ENCODE data around the gene RBAK.
"Not testable (repeated sequence)": the region's sequence is repeated elsewhere in the genome, so short reads cannot be mapped to it uniquely, and the experiment has no call there.

Gene RBAK

GRCh38 chr7:5053175-5053574, 7.5 kb downstream of the RBAK start:
- DNase-seq (ENCODE audit: low spot score) = no peak
- in situ Hi-C loops (cut with MboI; ENCODE audit: low sequenced_read_pairs, unreplicated experiment) = no loop called here
- no peak for TF ChIP-seq CTCF (IDR thresholded peaks at IDR 0.05; ENCODE audit: borderline replicate concordance, control extremely low read depth, extremely low read depth, insufficient read depth, missing control alignments)

- TF ChIP-seq CTCF (IDR thresholded peaks at IDR 0.05; ENCODE audit: borderline replicate concordance, control extremely low read depth, extremely low read depth, insufficient read depth, missing control alignments) = no peak
- in situ Hi-C loops (cut with MboI; ENCODE audit: low sequenced_read_pairs, unreplicated experiment) = no loop called here
- no peak for DNase-seq (ENCODE audit: low spot score)
Observed at GRCh38 chr7:5063698-5064097, 18.0 kb downstream of the RBAK start.

GRCh38 chr7:5064391-5065106, 18.9 kb downstream of the RBAK start:
- in situ Hi-C loops (cut with MboI; ENCODE audit: low sequenced_read_pairs, unreplicated experiment) = no loop called here
- TF ChIP-seq CTCF (IDR thresholded peaks at IDR 0.05; ENCODE audit: borderline replicate concordance, control extremely low read depth, extremely low read depth, insufficient read depth, missing control alignments) = no peak
- no peak for DNase-seq (ENCODE audit: low spot score)

- TF ChIP-seq CTCF (IDR thresholded peaks at IDR 0.05; ENCODE audit: borderline replicate concordance, control extremely low read depth, extremely low read depth, insufficient read depth, missing control alignments) = no peak
- in situ Hi-C loops (cut with MboI; ENCODE audit: low sequenced_read_pairs, unreplicated experiment) = no loop called here
- no peak for DNase-seq (ENCODE audit: low spot score)
Observed at GRCh38 chr7:5065107-5065407, 19.4 kb downstream of the RBAK start.

- DNase-seq (ENCODE audit: low spot score) = no peak
- in situ Hi-C loops (cut with MboI; ENCODE audit: low sequenced_read_pairs, unreplicated experiment) = no loop called here
- no peak for TF ChIP-seq CTCF (IDR thresholded peaks at IDR 0.05; ENCODE audit: borderline replicate concordance, control extremely low read depth, extremely low read depth, insufficient read depth, missing control alignments)
Observed at GRCh38 chr7:5068521-5068920, 22.9 kb downstream of the RBAK start.

- DNase-seq (ENCODE audit: low spot score) = no peak
- in situ Hi-C loops (cut with MboI; ENCODE audit: low sequenced_read_pairs, unreplicated experiment) = no loop called here
- TF ChIP-seq CTCF (IDR thresholded peaks at IDR 0.05; ENCODE audit: borderline replicate concordance, control extremely low read depth, extremely low read depth, insufficient read depth, missing control alignments) = no peak
Observed at GRCh38 chr7:5070206-5070605, 24.5 kb downstream of the RBAK start.

- not testable (repeated sequence) for DNase-seq (ENCODE audit: low spot score)
- in situ Hi-C loops (cut with MboI; ENCODE audit: low sequenced_read_pairs, unreplicated experiment) = loop anchor here (25.0 kb wide), 1 partner anchor 463 kb away; no protein-coding TSS in a partner anchor
Observed at GRCh38 chr7:5075187-5075586, 29.5 kb downstream of the RBAK start.

All from GM13976 (cell line).